Karpas-422 (cell line): ENCODE measurements around the gene AGBL4. TPM values are rescaled to one million over a fixed set of nuclear protein-coding genes. Genes with fewer than 3 reads are reported as not detected.

ENCODE experiments used
- DNase-seq: peaks from one replicate; pipeline ENCODE4 v3.0.0-alpha.2; 2015
- H2AFZ ChIP-seq: fragments of 200-600 bp; sonication (generic); 2 replicates; pipeline ENCODE4 v1.6.1; 2014; ENCODE audit warnings: antibody characterized with exemption, low read length, mixed read lengths
- H3K27ac ChIP-seq: fragments of 200-600 bp; sonication (generic); 2 replicates; pipeline ENCODE4 v1.5.1; 2014; ENCODE audit warnings: mild to moderate bottlenecking, low read length, moderate library complexity
- H3K27me3 ChIP-seq: fragments of 200-600 bp; sonication (generic); 2 replicates; pipeline ENCODE4 v1.6.1; 2014; ENCODE audit warnings: low read length, mixed read lengths
- H3K36me3 ChIP-seq: fragments of 200-600 bp; sonication (generic); 2 replicates; pipeline ENCODE4 v1.6.1; 2014; ENCODE audit warnings: low read length, mixed read lengths; ENCODE audit not compliant: insufficient read depth
- H3K4me1 ChIP-seq: fragments of 200-600 bp; sonication (generic); 2 replicates; pipeline ENCODE4 v1.6.1; 2014; ENCODE audit warnings: mild to moderate bottlenecking, low read length, mixed read lengths
- H3K4me2 ChIP-seq: fragments of 200-600 bp; sonication (generic); 2 replicates; pipeline ENCODE4 v1.6.1; 2014; ENCODE audit warnings: low read length, low read depth, mild to moderate bottlenecking; ENCODE audit not compliant: poor library complexity, severe bottlenecking
- H3K4me3 ChIP-seq: fragments of 200-600 bp; sonication (generic); 2 replicates; pipeline ENCODE4 v1.5.1; 2014; ENCODE audit warnings: mild to moderate bottlenecking, antibody characterized with exemption, low read length, mixed read lengths
- H3K79me2 ChIP-seq: fragments of 200-600 bp; sonication (generic); 2 replicates; pipeline ENCODE4 v1.6.1; 2014; ENCODE audit warnings: mild to moderate bottlenecking, low read length, mixed read lengths
- H3K9ac ChIP-seq: fragments of 200-600 bp; sonication (generic); 2 replicates; pipeline ENCODE4 v1.6.0; 2014; ENCODE audit warnings: low read length
- H3K9me2 ChIP-seq: fragments of 200-600 bp; sonication (generic), shearing (Covaris generic); replicated peaks from 2 replicates; pipeline ENCODE4 v1.6.0; 2014; ENCODE audit warnings: mild to moderate bottlenecking, low read length, moderate library complexity; ENCODE audit not compliant: insufficient read depth
- H3K9me3 ChIP-seq: fragments of 300-700, 200-600 bp; sonication (generic); 2 replicates; pipeline ENCODE4 v1.6.1; 2014; ENCODE audit warnings: low read length, mixed read lengths
- H4K20me1 ChIP-seq: fragments of 200-600 bp; sonication (generic); 2 replicates; pipeline ENCODE4 v1.6.1; 2014; ENCODE audit warnings: mild to moderate bottlenecking, antibody characterized with exemption, low read length, low read depth; ENCODE audit not compliant: insufficient read depth
- total RNA-seq: library from RNA; depleted of rRNA; stranded (reverse); fragments of >200 nt; shearing (Covaris generic); gene quantifications from 2 replicates; pipeline ENCODE4 v1.2.3, GENCODE V29; 2014; ENCODE audit warnings: low replicate concordance

AGBL4 gene
- total RNA-seq, 1 experiment from 2014 or later: not detected

DNA sequence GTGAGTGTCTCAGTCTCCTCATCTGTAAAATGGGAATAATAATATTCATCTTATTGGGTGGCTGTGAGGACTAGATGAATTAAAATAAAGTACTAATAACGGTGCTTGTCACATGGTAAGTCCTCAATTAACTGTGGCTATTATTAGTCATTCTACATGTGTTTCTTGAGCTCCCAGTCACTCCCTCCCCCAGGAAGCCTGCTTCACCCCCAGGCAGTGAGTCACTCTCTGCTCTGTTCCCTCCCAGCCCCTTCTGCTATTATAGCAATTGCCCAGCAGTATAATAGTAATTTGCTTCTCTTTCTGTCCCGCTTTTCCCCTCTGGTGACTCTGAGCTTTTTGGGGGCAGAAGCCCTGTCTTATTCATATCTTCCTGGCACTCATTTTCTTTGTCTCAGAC is 1349.1 kb downstream of the AGBL4 start:
- H4K20me1 ChIP-seq: no peaks in the 10 kb centered on the region
- H3K27ac ChIP-seq: no peak overlapping the region
- no peaks in the 10 kb centered on the region for H3K9me2 ChIP-seq
- peaks cover 4% of the 10 kb centered on the region; the same call in 1 of the 2 replicates for H3K4me1 ChIP-seq
- no peak overlapping the region for H2AFZ ChIP-seq
- H3K27me3 ChIP-seq: no peaks in the 10 kb centered on the region
- H3K79me2 ChIP-seq: no peaks in the 10 kb centered on the region
- H3K9me3 ChIP-seq: no peaks in the 10 kb centered on the region
- no peak overlapping the region for H3K9ac ChIP-seq
- DNase-seq: no peak
- no peak overlapping the region for H3K4me3 ChIP-seq
- no peak overlapping the region for H3K4me2 ChIP-seq
- no peaks in the 10 kb centered on the region for H3K36me3 ChIP-seq

DNA sequence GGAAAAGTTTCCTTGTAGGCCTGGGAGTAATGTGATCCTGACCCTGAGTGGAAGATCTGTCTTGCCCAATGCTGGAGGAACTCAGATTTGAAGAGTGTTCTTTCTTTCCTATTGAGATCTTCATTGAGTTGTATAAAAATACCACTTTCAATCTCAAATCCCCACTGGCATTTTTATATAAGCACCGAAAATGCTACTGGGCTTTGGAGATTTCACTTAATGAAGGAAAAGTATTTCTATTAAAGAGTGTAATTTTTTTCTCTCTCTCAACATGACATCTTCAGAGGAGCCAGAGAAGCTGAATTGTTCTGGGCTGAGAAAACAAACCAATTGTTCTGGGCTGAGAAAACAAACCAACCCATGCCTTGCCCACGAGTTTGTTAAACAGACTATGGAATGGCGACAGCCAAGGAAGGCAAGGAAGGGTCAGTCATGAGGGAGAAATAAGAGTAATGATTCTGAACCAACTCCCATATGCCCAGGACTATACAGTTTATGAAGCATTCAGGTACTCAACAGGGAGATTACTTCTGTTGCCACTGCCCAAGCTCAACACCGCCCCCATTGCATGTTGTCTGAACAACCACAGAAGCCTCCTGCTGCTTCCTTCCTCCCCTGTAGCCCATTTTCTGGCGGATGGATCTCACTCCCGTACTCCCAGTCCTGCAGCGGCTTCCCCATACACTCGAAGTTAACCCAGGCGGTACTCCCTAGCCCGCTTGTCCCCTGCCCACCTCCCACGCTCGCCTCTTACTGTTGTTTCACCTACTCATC is 1350.2 kb downstream of the AGBL4 start:
- Histone ChIP-seq H3K36me3 (no peaks in the 10 kb centered on the region), H3K27me3 (no peaks in the 10 kb centered on the region), H2AFZ (no peak overlapping the region), H3K79me2 (no peaks in the 10 kb centered on the region), H3K4me1 (peaks cover 4% of the 10 kb centered on the region; the same call in 1 of the 2 replicates), H3K4me3 (no peak overlapping the region), H3K9me3 (no peaks in the 10 kb centered on the region), H3K9me2 (no peaks in the 10 kb centered on the region), H3K4me2 (no peak overlapping the region), H3K9ac (no peak overlapping the region), H3K27ac (no peak overlapping the region), H4K20me1 (no peaks in the 10 kb centered on the region)
- DNase-seq: peak; percentile 57

DNA sequence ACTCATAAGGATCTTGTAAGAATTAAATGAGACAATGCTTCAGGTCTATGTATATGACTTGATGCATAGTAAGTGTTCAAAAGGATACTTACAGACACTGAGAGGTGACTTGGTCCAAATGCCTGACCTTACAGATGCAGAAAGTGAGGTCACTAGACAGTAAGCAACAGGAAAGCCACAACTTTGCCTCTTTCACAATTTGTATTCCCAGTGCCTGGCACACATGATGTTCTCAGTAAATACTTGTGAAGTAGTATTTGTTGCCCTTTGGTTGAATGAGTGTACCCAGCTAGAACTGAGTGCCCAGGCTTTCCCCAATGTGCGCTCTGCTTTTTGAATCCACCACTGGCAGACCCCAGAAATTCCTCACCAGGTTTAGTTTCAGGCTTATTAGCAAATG is 1352.2 kb downstream of the AGBL4 start:
- H3K9me2 ChIP-seq: no peaks in the 10 kb centered on the region
- no peaks in the 10 kb centered on the region for H3K79me2 ChIP-seq
- H3K27me3 ChIP-seq: no peaks in the 10 kb centered on the region
- no peak for DNase-seq
- no peak overlapping the region for H3K27ac ChIP-seq
- no peaks in the 10 kb centered on the region for H3K36me3 ChIP-seq
- no peaks in the 10 kb centered on the region for H3K9me3 ChIP-seq
- no peak overlapping the region for H3K4me2 ChIP-seq
- no peaks in the 10 kb centered on the region for H4K20me1 ChIP-seq
- no peak overlapping the region for H3K9ac ChIP-seq
- no peak overlapping the region for H3K4me3 ChIP-seq
- H2AFZ ChIP-seq: no peak overlapping the region
- peaks cover under 1% of the 10 kb centered on the region; the same call in 1 of the 2 replicates for H3K4me1 ChIP-seq

DNA sequence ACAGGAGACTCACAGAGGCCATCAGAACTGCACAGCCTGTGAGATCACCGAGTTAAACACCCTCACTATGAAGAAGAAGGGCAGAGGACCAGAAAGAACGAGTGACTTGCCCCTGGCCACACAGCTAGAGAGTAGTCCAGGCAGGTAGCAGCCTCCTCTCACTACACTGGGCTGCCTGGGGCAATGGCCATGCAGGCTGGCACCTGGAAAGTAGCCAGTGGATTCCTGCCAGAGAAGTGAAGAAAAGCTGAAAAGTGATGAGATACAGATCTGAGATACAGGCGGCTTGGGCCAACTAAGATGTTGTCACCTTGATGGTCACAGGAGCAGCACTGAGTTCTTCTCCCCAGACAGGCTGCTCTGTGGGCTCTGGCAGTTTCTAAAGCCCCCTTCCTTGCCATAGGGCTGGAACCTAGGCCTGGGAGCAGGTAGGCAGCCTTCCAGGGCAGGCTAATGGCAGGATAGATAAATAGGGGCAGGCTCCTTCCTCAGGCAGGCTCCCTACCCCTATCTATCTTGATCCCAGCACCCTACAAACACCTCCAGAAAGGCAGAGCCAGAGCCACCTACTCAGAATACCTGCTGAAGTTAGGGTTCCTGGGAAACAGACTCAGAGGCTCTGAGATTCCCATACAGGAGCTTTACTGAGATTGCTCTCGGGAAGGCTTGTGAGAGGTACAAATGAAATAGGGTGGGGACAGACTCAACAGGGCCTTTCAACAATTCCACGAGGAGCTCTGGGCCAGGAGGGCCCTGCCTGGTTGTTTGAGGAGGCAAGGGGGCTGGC is 1353.3 kb downstream of the AGBL4 start:
- Histone ChIP-seq H3K9me3 (no peaks in the 10 kb centered on the region), H3K27ac (no peak overlapping the region)

DNA sequence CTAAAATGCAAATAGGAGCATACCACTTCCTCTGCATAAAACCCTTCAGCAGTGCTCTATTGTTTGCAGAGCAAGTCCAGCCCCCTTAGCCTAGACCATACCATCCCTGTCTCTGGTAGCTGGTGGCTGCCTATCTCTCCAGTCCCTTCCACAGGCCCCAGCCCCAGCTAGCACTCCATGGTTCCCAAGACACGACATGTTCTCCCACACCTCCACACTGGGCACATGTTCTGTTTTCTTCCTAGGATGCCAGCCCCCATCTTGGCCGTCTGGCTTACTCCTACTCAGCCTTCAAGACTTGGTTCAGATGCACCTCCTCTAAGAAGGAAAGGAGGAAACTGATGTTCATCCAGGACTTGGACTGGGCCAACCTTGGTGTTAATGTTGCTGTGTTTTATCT is 1355.4 kb downstream of the AGBL4 start:
- no peaks in the 10 kb centered on the region for H3K27me3 ChIP-seq
- H3K27ac ChIP-seq: no peak overlapping the region
- H3K9me2 ChIP-seq: no peaks in the 10 kb centered on the region
- H3K4me1 ChIP-seq: no peaks in the 10 kb centered on the region
- no peaks in the 10 kb centered on the region for H3K9me3 ChIP-seq
- H3K4me2 ChIP-seq: no peak overlapping the region
- H3K4me3 ChIP-seq: no peak overlapping the region
- no peak for DNase-seq
- H3K79me2 ChIP-seq: no peaks in the 10 kb centered on the region
- no peak overlapping the region for H3K9ac ChIP-seq
- H2AFZ ChIP-seq: no peak overlapping the region
- no peaks in the 10 kb centered on the region for H3K36me3 ChIP-seq
- no peaks in the 10 kb centered on the region for H4K20me1 ChIP-seq

More for the DNA sequence above, 1353.3 kb downstream of the AGBL4 start:
- Histone ChIP-seq H3K27me3 (no peaks in the 10 kb centered on the region), H3K4me1 (no peaks in the 10 kb centered on the region), H3K36me3 (no peaks in the 10 kb centered on the region), H4K20me1 (no peaks in the 10 kb centered on the region), H2AFZ (no peak overlapping the region), H3K4me2 (no peak overlapping the region), H3K9ac (no peak overlapping the region), H3K4me3 (no peak overlapping the region), H3K9me2 (no peaks in the 10 kb centered on the region), H3K79me2 (no peaks in the 10 kb centered on the region)
- DNase-seq: no peak

DNA sequence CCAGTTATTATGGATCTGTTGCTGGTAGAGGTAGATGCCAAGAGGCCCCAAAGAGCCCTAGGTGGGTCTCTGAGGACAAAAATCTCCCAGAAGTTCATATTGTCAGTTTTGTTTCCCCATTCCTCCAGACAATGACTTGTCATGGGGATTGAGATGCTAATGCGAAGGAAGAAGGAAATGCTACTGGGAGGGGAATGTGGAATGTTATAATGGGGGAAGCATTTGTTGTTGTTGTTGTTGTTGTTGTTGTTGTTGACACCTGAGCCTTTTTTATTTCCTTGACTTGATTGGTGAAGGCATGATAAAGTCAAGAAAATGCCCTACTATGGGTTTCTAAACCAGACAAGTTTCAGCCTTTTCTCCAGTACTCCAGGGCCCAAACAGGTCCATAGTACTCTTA is 1356.0 kb downstream of the AGBL4 start:
- H3K79me2 ChIP-seq: no peaks in the 10 kb centered on the region
- H3K9me3 ChIP-seq: no peaks in the 10 kb centered on the region
- H2AFZ ChIP-seq: no peak overlapping the region
- H3K4me3 ChIP-seq: no peak overlapping the region
- H3K9ac ChIP-seq: no peak overlapping the region
- no peak overlapping the region for H3K4me2 ChIP-seq
- H3K36me3 ChIP-seq: no peaks in the 10 kb centered on the region
- H3K9me2 ChIP-seq: no peaks in the 10 kb centered on the region
- H4K20me1 ChIP-seq: no peaks in the 10 kb centered on the region
- no peaks in the 10 kb centered on the region for H3K4me1 ChIP-seq
- H3K27ac ChIP-seq: no peak overlapping the region
- no peaks in the 10 kb centered on the region for H3K27me3 ChIP-seq
- no peak for DNase-seq

DNA sequence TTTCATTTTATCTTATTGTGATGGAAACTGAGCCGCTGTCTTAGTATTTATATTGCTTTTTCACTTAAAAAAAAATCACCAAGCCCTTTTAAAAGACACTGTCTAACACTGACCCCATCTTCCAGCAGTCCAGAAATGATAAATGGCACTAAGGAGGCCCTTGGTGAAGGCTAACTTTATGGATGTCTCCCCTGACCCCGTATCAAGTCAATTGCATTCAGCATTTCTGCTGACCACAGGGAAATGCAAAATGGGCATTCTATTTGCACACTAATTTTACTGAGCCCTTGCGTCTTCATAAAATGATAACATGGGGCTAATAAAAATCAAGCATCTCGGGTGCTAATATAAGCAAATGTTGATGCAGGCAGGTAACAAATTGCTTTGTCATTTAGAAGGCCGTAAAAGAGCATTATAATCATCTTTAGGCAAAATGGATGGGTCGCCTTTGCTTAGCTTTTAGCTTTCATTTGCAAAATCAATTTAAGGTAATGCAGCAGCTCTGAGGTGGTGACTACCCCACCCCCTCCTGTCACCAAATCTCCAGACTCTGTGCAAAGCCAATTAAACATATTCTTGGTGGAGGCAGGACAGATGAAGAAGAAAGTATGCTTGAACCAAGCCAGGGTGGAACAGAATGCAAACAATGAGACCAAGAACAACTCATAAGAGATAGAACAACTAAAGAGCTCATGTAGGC is 1357.9 kb downstream of the AGBL4 start:
- Histone ChIP-seq H3K36me3 (no peaks in the 10 kb centered on the region), H4K20me1 (no peaks in the 10 kb centered on the region), H3K9me3 (no peaks in the 10 kb centered on the region), H2AFZ (no peak overlapping the region), H3K27ac (no peak overlapping the region), H3K9ac (no peak overlapping the region), H3K9me2 (no peaks in the 10 kb centered on the region), H3K79me2 (no peaks in the 10 kb centered on the region), H3K4me1 (no peaks in the 10 kb centered on the region), H3K27me3 (no peaks in the 10 kb centered on the region), H3K4me3 (no peak overlapping the region), H3K4me2 (no peak overlapping the region)
- DNase-seq: no peak
